Nephron (organoid): ENCODE data around the gene FGF1.
A peak's percentile ranks its signal among the peaks of the same experiment; 100 is the strongest.

ENCODE experiments used
- H3K27ac Mint-ChIP-seq, 3 experiments: 2 replicates each; pipeline ENCODE4 v1.8.0; 2020; ENCODE audit warnings: mixed read lengths in 3 of 3, mild to moderate bottlenecking in 2 of 3, moderate library complexity in 1 of 3
- H3K27me3 Mint-ChIP-seq: 2 replicates; pipeline ENCODE4 v1.8.0; 2021; ENCODE audit warnings: low read depth, mild to moderate bottlenecking, moderate library complexity, mixed read lengths
- H3K36me3 Mint-ChIP-seq: 2 replicates; pipeline ENCODE4 v1.8.0; 2020; ENCODE audit warnings: low read depth, mixed read lengths
- H3K4me1 Mint-ChIP-seq: 2 replicates; pipeline ENCODE4 v1.8.0; 2020; ENCODE audit warnings: mixed read lengths
- H3K4me3 Mint-ChIP-seq, 3 experiments: 2 replicates each; pipeline ENCODE4 v1.8.0; 2020; ENCODE audit warnings: mild to moderate bottlenecking in 3 of 3, mixed read lengths in 3 of 3, moderate library complexity in 2 of 3
- H3K9me3 Mint-ChIP-seq: 2 replicates; pipeline ENCODE4 v1.8.0; 2020; ENCODE audit warnings: mixed read lengths
- CTCF ChIP-seq, 3 experiments: fragments of 200-600 bp; sonication (generic); IDR thresholded peaks; one replicate each; pipeline ENCODE4 v1.5.0; 2021; ENCODE audit warnings: antibody characterized with exemption in 3 of 3; ENCODE audit not compliant: unreplicated experiment in 3 of 3

Gene FGF1

GRCh38 chr5:142613271-142613671, 72.6 kb downstream of the FGF1 start:
- H3K9me3 Mint-ChIP-seq = no peaks in the 10 kb centered on the region
- peaks cover 11% of the 10 kb centered on the region for H3K27me3 Mint-ChIP-seq
- H3K27ac Mint-ChIP-seq = peak overlapping the region; percentile 3 to 23 (median 8)
- peaks cover 35% of the 10 kb centered on the region for H3K4me1 Mint-ChIP-seq
- no peak for TF ChIP-seq CTCF (IDR thresholded peaks at IDR 0.05; ENCODE audit: unreplicated experiment in 3 of 3)
- no peaks in the 10 kb centered on the region for H3K36me3 Mint-ChIP-seq
- H3K4me3 Mint-ChIP-seq = no peak overlapping the region

GRCh38 chr5:142612494-142613270, 73.2 kb downstream of the FGF1 start:
- peak overlapping the region; percentile 3 to 23 (median 8) for H3K27ac Mint-ChIP-seq
- peaks cover 14% of the 10 kb centered on the region for H3K27me3 Mint-ChIP-seq
- peaks cover 30% of the 10 kb centered on the region for H3K4me1 Mint-ChIP-seq
- H3K9me3 Mint-ChIP-seq = no peaks in the 10 kb centered on the region
- no peak overlapping the region for H3K4me3 Mint-ChIP-seq
- H3K36me3 Mint-ChIP-seq = no peaks in the 10 kb centered on the region
- TF ChIP-seq CTCF (IDR thresholded peaks at IDR 0.05; ENCODE audit: unreplicated experiment in 3 of 3) = no peak

- H3K36me3 Mint-ChIP-seq = no peaks in the 10 kb centered on the region
- peaks cover 29% of the 10 kb centered on the region for H3K4me1 Mint-ChIP-seq
- peaks cover 15% of the 10 kb centered on the region for H3K27me3 Mint-ChIP-seq
- no peak overlapping the region for H3K4me3 Mint-ChIP-seq
- H3K9me3 Mint-ChIP-seq = no peaks in the 10 kb centered on the region
- peak overlapping the region; percentile 19 to 60 (median 60) for H3K27ac Mint-ChIP-seq
- TF ChIP-seq CTCF (IDR thresholded peaks at IDR 0.05; ENCODE audit: unreplicated experiment in 3 of 3) = peak; percentile 89 to 97 (median 91)
Observed at GRCh38 chr5:142611154-142611553, 74.7 kb downstream of the FGF1 start.

- no peak for TF ChIP-seq CTCF (IDR thresholded peaks at IDR 0.05; ENCODE audit: unreplicated experiment in 3 of 3)
- H3K9me3 Mint-ChIP-seq = no peaks in the 10 kb centered on the region
- H3K4me1 Mint-ChIP-seq = peaks cover 31% of the 10 kb centered on the region
- H3K4me3 Mint-ChIP-seq = no peak overlapping the region
- H3K27me3 Mint-ChIP-seq = peaks cover 12% of the 10 kb centered on the region
- no peaks in the 10 kb centered on the region for H3K36me3 Mint-ChIP-seq
- H3K27ac Mint-ChIP-seq = peak overlapping the region; percentile 19 to 60 (median 60)
Observed at GRCh38 chr5:142610176-142611001, 75.5 kb downstream of the FGF1 start.

GRCh38 chr5:142609142-142609541, 76.7 kb downstream of the FGF1 start:
- H3K4me1 Mint-ChIP-seq = peaks cover 38% of the 10 kb centered on the region
- peaks cover 12% of the 10 kb centered on the region for H3K27me3 Mint-ChIP-seq
- no peaks in the 10 kb centered on the region for H3K36me3 Mint-ChIP-seq
- TF ChIP-seq CTCF (IDR thresholded peaks at IDR 0.05; ENCODE audit: unreplicated experiment in 3 of 3) = no peak
- H3K9me3 Mint-ChIP-seq = no peaks in the 10 kb centered on the region
- H3K27ac Mint-ChIP-seq = peak overlapping the region in 2 of 3 experiments; percentile 23 to 47
- no peak overlapping the region for H3K4me3 Mint-ChIP-seq
